Measurements from ENCODE around the gene LRRC4C.

DNA sequence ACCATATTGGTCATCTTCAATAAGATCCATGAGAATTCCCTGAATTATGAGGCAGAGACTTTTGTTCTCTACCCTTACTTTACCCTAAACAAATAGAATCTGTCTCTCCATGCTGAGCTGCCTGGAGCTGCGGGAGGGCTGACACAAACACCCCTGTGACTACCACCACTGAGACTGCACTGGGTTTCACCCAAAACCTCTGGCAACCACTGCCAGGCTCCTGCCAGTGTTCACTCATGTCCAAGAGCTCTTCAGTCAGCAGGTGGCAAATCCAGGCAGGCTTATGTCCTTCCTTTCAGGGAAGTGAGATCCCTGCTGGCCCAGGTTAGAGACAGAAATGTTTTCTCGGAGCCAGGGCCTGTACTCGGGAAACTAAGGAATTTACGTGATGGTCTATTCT is 1105.3 kb downstream of the LRRC4C start:
- TF ChIP-seq POLR2A (IDR thresholded peaks at IDR 0.05; ENCODE audit: low read depth, low read length) (no peak), POLR2AphosphoS5 (IDR thresholded peaks at IDR 0.05; ENCODE audit: low read depth, low read length) (no peak), TAF1 (IDR thresholded peaks at IDR 0.05; ENCODE audit: borderline replicate concordance, low read depth, low read length) (no peak)

Data from GM12892 (cell line).